Islet precursor cell (in vitro differentiated cells): ENCODE results near the gene UTP25.
"Not testable (repeated sequence)": the region's sequence is repeated elsewhere in the genome, so short reads cannot be mapped to it uniquely, and the experiment has no call there.

Source experiments
- DNase-seq: peaks from one replicate; pipeline ENCODE4 v3.0.0-alpha.2; 2018

Gene UTP25

DNA sequence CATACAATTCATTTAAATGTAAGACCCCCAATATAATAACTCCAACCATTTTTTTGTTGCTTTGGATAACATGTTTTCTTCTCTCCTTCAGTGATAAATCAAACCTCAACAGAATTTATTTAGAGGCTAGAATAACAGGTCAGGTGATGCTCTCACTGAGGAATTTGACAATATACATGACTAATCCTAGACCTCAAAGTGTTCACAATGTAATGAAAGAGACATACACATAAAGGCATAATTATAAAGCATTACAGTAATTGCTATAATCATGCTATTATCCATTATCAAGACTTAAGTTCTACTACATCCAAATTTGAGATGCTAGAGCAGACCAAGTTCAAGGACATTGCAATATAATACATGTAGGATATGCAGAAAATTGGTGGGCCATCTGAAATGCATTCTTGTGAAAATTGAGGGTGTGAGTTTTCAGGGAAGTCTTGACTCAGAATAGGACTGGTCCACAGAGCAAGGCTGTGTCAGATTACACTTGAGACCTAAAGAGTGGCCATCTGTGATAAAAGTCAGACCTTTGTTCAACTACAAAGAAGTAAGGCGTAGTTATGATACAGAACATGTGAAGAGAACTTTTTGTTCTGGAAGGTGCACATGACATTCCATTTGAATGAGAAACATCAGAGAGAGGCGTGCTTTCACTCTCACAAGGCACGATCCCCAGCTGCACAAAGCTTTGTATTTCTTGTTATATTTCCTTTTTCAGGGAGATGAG, 45.5 kb downstream of the UTP25 start:
- DNase-seq, result no peak

GRCh38 chr1:209875515-209875914, 47.7 kb downstream of the UTP25 start:
- peak; percentile 69 for DNase-seq

- no peak for DNase-seq
Observed at GRCh38 chr1:209876078-209876800, 48.5 kb downstream of the UTP25 start.

DNA sequence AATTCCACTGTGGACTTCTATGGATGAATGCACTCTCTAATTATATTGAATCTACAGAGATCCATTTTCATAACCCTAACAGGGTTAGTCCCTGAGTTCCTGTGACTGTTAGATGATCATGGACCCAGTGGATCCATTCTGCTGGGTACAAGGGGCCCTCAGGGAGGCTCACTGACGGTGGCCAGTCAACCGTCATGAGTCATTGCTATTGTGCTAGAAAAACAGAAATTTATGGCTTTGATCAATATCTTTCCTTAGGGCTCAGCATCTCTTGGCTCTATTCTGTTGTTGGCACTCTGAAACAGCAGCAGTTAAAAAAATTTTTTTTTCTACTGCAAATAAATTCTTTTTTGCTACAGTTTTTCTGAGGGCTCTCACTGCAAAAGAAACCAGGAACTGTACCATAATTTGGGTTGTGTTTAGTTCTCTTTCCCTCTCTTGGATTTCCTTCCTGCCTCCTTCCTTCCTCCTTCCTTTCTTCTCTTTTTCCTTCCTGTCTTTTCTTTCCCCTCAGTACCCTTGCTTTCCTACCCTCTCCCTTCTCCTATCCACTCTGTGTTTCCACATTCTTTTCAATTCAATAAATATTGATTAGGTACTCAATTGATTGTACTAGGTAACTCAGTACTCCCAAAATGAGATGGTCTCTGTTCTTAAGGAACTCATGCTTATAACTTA, 49.5 kb downstream of the UTP25 start:
- no peak for DNase-seq

DNA sequence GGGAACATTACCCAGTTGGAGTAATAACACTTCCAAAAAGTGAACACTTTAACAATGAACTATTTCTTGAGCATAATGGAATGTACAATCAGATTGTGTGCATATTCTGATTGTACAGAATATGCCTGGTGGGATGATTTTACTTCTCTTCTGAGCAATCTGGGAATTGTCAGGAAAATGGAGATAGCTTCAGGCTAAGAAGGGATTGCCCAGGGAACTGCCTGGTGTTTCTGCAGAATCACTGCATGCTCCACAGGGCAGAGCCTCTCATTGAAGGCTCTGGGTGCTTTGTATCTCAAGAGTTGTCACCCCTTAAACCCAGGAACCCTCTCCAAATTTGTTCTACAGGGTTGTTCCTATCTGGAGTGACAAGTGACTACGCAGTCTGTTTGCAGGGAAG, 51.2 kb downstream of the UTP25 start:
- no peak for DNase-seq

GRCh38 chr1:209879539-209879938, 51.8 kb downstream of the UTP25 start:
- DNase-seq, result no peak

DNA sequence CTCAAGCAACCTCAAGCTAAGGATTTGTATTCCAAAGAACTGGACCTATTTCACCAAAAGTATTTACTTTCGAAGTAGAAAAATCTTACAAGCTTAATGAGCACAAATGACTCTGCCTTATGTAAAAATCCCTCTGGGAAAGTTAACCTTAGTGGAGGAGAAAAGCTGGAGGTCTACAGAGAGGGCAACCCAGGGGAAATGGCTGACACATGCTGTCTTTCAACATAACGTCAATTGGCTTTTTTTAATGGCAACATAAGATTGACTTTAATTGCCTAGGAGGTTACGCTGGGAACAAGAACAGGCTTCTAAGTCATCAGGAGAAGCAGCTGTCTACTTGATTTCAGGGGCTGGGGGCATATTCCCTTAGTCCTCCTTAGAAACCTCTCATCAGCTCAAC, 52.3 kb downstream of the UTP25 start:
- no peak for DNase-seq

DNA sequence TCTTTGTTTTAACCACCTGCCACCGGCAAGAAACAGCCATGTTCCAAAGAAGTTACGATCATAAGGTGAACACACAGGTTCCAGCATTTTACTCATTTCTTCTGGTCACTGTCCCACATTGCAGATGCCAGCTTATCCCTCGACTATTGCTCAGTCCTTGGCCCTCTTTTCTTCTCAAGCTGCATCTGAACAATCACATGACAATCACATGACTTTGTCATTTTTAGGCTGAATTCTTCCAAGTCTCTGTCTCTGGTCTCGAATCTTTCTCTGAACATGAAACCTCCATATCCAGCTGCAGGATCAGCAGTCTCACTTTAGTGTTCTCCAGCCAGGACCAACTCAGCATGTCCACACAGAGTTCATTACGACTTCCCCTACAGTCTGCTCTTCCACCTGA, 53.8 kb downstream of the UTP25 start:
- no peak for DNase-seq

DNA sequence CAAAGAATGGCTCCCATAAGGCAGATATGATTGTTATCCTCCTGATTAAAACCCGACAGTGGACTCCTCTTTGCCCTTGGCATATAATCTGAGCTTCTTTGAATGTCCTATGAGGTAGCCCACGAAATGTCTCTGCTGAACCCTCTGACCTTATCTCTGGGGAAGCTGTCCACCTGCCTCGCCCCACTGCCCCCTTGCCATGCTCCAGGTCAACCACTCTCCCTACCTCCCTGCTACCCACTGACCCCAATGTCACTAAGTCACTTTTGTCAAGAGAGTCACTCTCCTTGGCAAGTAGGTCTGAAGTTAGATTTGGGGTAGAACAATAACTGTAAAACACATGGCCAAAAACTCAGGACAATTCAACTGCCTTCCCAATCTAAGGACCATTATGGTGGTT, 54.5 kb downstream of the UTP25 start:
- no peak for DNase-seq

GRCh38 chr1:209882942-209883340, 55.2 kb downstream of the UTP25 start:
- no peak for DNase-seq

DNA sequence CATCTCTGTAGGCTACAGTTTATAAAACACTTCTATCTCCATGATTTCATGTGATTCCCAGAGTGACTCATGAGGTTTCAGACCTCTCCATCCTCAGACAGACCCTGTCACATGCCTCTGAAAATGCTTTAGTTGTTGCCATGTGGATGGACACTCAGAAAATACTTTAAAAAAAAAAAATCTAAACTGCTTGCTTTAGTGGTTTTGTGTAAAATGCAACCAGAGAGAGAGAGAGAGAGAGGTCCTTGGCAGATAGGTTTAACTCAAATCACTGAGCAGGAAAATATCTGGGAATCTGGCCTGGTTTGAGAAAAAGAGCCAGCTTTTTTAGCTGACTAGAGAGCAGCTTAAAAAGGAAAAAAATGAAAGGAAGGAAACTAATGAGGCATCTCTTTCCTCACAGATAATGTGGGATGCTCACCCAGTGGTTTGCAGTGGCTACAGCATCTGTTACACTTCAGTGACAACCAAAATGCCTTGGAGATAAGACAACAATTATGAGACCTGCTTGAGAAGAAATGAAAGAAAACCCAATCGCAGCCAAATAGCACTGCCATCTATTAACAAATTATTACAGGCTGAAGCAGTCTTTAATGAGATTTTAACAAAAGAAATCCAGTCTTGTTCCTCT, 55.7 kb downstream of the UTP25 start:
- DNase-seq, result no peak

DNA sequence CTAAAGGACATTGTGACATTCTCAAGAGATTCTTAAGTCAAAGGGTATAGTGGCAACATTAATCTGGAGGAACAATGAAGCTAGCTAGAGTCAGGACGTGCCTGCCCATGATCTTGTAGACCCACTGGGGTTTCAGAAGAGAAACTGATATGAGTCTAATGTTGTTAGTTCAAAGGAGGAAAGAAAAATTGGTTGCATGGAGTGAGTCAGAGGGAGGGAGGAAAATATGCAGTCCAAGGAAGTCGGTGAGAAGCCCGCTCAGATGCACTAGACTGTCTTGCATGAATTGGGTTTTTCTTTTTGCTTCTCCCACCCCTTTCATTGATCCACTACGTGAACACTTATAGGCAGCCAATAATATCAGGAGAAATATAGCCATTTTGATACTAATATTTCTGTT, 56.5 kb downstream of the UTP25 start:
- DNase-seq, result no peak

- peak; percentile 96 for DNase-seq
Observed at GRCh38 chr1:209884665-209885117, 56.9 kb downstream of the UTP25 start.

- DNase-seq, result no peak
Observed at GRCh38 chr1:209885403-209886218, 57.8 kb downstream of the UTP25 start.

DNA sequence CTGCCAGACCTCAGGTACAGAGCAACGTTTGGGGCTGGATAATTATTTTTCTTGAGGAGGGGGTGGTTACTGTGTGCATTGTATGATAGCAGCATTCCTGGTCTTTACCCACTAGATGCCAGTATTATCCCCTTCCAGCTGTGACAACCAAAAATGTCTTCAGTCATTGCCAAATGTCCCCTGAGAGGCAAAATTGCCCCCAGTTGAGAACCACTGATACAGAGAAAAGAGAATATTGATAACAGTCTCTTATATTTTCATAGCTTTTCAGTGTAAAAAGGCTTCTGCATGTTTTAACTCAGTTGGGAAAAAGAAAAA, 58.4 kb downstream of the UTP25 start:
- no peak for DNase-seq

DNA sequence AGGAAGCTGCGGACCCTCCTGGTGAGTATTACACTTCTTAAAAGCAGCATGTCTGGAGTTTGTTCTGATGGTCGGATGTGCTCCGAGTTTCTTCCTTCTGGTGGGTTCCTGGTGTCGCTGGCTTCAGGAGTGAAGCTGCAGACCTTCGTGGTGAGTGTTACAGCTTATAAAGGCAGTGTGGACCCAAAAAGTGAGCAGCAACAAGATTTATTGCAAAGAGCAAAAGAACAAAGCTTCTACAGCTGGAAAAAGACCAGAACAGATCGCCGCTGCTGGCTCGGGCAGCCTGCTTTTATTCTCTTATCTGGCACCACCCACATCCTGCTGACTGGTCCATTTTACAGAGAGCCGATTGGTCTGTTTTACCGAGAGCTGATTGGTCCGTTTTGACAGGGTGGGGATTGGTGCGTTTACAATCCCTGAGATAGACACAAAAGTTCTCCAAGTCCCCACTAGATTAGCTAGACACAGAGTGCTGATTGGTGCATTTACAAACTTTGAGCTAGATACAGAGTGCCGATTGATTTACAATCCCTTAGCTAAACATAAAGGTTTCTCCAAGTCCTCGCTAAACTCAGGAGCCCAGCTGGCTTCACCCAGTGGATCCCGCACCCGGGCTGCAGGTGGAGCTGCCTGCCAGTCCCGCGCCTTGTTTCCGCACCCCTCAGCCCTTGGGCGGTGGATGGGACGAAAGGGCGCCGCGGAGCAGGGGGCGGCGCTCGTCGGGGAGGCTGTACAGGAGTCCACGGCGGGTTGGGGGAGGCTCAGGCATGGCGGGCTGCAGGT, 60.7 kb downstream of the UTP25 start:
- DNase-seq, result not testable (repeated sequence)

DNA sequence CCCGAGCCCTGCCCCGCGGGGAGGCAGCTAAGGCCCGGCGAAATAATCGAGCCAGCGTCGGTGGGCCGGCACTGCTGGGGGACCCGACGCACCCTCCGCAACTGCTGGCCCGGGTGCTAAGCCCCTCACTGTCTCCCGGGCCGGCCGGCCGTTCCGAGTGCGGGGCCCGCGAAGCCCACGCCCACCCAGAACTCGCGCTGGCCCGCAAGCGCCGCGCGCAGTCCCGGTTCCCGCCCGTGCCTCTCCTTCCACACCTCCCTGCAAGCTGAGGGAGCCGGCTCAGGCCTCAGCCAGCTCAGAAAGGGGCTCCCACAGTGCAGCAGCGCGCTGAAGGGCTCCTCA, 61.3 kb downstream of the UTP25 start:
- no peak for DNase-seq

- DNase-seq, result no peak
Observed at GRCh38 chr1:209890641-209891330, 63.0 kb downstream of the UTP25 start.

GRCh38 chr1:209893751-209894150, 66.0 kb downstream of the UTP25 start:
- no peak for DNase-seq

GRCh38 chr1:209895709-209896108, 67.9 kb downstream of the UTP25 start:
- peak; percentile 90 for DNase-seq

DNA sequence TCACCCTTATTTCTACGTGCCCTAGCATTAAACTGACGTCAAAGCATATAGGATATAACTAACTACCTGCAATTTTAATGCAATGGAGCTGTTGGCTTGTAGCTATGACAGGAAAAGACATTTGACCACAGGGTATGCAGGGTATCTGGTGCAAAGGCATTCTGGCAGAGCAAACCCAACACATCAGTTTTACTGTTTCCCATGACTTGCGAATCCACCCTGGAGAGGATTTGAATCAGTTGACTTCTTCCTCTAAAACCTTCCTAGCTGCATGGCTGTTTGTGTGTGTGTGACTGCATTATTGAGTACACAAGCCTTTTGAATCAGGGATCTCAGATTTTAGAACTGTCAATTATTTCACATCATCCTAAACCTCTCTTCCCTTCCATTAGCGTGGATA, 68.6 kb downstream of the UTP25 start:
- DNase-seq, result no peak
